ENCODE measurements around the gene TXNDC16.

TXNDC16 gene

GRCh38 chr14:52405314-52405713 lies 147.0 kb downstream of the TXNDC16 start:
- Histone ChIP-seq H3F3A (ENCODE audit: insufficient read depth, low read length) (no peaks in the 10 kb centered on the region), H3K4me3 (ENCODE audit: low read length) (no peak overlapping the region), H3K36me3 (replicated peaks; ENCODE audit: insufficient read depth, low read length) (no peaks in the 10 kb centered on the region), H3K27me3 (replicated peaks; ENCODE audit: insufficient read depth, low read length) (no peaks in the 10 kb centered on the region), H3K27ac (ENCODE audit: low read length) (no peak overlapping the region), H3K79me2 (ENCODE audit: low read length) (no peaks in the 10 kb centered on the region), H3K9me2 (replicated peaks; ENCODE audit: insufficient read depth, low read length) (no peaks in the 10 kb centered on the region), H4K20me1 (ENCODE audit: insufficient read depth, low read length) (no peaks in the 10 kb centered on the region), H2AFZ (ENCODE audit: low read length) (no peak overlapping the region), H3K9ac (ENCODE audit: low read length) (no peak overlapping the region), H3K9me3 (replicated peaks; ENCODE audit: insufficient read depth, low read length) (no peaks in the 10 kb centered on the region), H3K4me2 (ENCODE audit: low read depth, low read length) (no peak overlapping the region), H3K4me1 (ENCODE audit: low read length) (peaks cover 8% of the 10 kb centered on the region; the same call in 1 of the 2 replicates)
- no peak for TF ChIP-seq EZH2phosphoT487 (IDR thresholded peaks at IDR 0.05; ENCODE audit: low read length)
- TF ChIP-seq CTCF (IDR thresholded peaks at IDR 0.05; ENCODE audit: low read length) = no peak
- TF ChIP-seq EZH2 (optimal IDR thresholded peaks at IDR 0.05; ENCODE audit: low read depth, low read length) = no peak
- DNase-seq = no peak

- Histone ChIP-seq H3K27ac (ENCODE audit: low read length) (no peak overlapping the region), H3K4me3 (ENCODE audit: low read length) (no peak overlapping the region), H3K9me3 (replicated peaks; ENCODE audit: insufficient read depth, low read length) (no peaks in the 10 kb centered on the region), H4K20me1 (ENCODE audit: insufficient read depth, low read length) (no peaks in the 10 kb centered on the region), H3K9me2 (replicated peaks; ENCODE audit: insufficient read depth, low read length) (no peaks in the 10 kb centered on the region), H3K36me3 (replicated peaks; ENCODE audit: insufficient read depth, low read length) (no peaks in the 10 kb centered on the region), H2AFZ (ENCODE audit: low read length) (no peak overlapping the region), H3K79me2 (ENCODE audit: low read length) (no peaks in the 10 kb centered on the region), H3F3A (ENCODE audit: insufficient read depth, low read length) (no peaks in the 10 kb centered on the region), H3K4me2 (ENCODE audit: low read depth, low read length) (no peak overlapping the region), H3K9ac (ENCODE audit: low read length) (no peak overlapping the region), H3K4me1 (ENCODE audit: low read length) (peaks cover 8% of the 10 kb centered on the region; the same call in 1 of the 2 replicates), H3K27me3 (replicated peaks; ENCODE audit: insufficient read depth, low read length) (no peaks in the 10 kb centered on the region)
- TF ChIP-seq EZH2phosphoT487 (IDR thresholded peaks at IDR 0.05; ENCODE audit: low read length) = no peak
- no peak for TF ChIP-seq CTCF (IDR thresholded peaks at IDR 0.05; ENCODE audit: low read length)
- DNase-seq = no peak
Observed at GRCh38 chr14:52402812-52403526, 149.3 kb downstream of the TXNDC16 start.

- H3K4me1 ChIP-seq (ENCODE audit: low read length) = peaks cover 8% of the 10 kb centered on the region; the same call in 1 of the 2 replicates
- TF ChIP-seq CTCF (IDR thresholded peaks at IDR 0.05; ENCODE audit: low read length) = no peak
- TF ChIP-seq EZH2phosphoT487 (IDR thresholded peaks at IDR 0.05; ENCODE audit: low read length) = no peak
- TF ChIP-seq EZH2 (optimal IDR thresholded peaks at IDR 0.05; ENCODE audit: low read depth, low read length) = no peak
- H3K79me2 ChIP-seq (ENCODE audit: low read length) = no peaks in the 10 kb centered on the region
- H3K4me3 ChIP-seq (ENCODE audit: low read length) = no peak overlapping the region
- peak; percentile 57 for DNase-seq
- H3K4me2 ChIP-seq (ENCODE audit: low read depth, low read length) = no peak overlapping the region
- H3K27ac ChIP-seq (ENCODE audit: low read length) = no peak overlapping the region
- no peaks in the 10 kb centered on the region for H3K27me3 ChIP-seq (replicated peaks; ENCODE audit: insufficient read depth, low read length)
- H3K9ac ChIP-seq (ENCODE audit: low read length) = no peak overlapping the region
- no peak overlapping the region for H2AFZ ChIP-seq (ENCODE audit: low read length)
- no peaks in the 10 kb centered on the region for H3K36me3 ChIP-seq (replicated peaks; ENCODE audit: insufficient read depth, low read length)
- H3F3A ChIP-seq (ENCODE audit: insufficient read depth, low read length) = no peaks in the 10 kb centered on the region
- H4K20me1 ChIP-seq (ENCODE audit: insufficient read depth, low read length) = no peaks in the 10 kb centered on the region
- H3K9me2 ChIP-seq (replicated peaks; ENCODE audit: insufficient read depth, low read length) = no peaks in the 10 kb centered on the region
- H3K9me3 ChIP-seq (replicated peaks; ENCODE audit: insufficient read depth, low read length) = no peaks in the 10 kb centered on the region
Observed at GRCh38 chr14:52400846-52401245, 151.5 kb downstream of the TXNDC16 start.
